CD4-positive, alpha-beta T cell treated with Interleukin-6 for 4 hours (primary cell): ENCODE results near the gene DCP1A.

Experiments used
- DNase-seq: peaks from one replicate; pipeline ENCODE4 v3.0.0-alpha.2; 2020; ENCODE audit warnings: mixed read lengths

DCP1A gene

DNA sequence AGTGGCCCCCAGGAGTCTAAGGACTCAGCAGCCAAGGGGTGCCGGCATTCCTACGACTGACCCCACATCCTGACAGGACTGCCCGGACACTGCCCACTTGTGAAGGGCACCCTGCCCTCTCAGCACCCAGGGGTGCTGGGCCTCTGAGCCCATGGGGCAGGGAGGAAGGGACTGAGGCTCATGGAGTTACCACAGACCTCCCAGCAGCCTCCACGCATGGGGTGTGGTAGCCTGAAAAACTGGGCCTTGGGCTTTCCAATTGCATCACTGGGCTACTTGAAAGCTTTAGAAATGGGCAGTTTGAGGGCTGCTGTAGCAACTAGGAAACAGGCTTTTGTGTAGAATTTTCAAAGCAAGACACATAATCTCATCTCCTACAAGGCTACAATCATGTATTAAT lies 104.7 kb downstream of the DCP1A start:
- no peak for DNase-seq

DNA sequence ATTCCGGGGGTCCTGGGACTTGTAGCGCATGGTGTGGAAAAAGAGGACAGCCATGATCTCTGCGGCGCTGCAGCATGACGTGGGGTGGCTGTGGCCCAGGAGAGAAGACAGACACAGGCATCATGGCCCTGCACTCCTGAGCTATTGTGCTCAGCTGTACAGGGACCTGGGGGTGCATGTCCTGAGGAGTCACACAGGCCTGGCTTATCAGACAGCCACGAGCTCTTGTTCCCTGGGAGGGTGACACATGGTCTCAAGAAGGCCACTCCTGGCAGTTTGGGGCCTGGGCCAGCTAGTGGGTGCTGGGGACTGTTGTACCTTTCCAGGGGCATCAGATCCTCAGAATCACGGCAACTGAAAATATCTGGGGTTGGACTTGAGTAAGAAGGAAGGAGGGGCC lies 105.2 kb downstream of the DCP1A start:
- no peak for DNase-seq

DNA sequence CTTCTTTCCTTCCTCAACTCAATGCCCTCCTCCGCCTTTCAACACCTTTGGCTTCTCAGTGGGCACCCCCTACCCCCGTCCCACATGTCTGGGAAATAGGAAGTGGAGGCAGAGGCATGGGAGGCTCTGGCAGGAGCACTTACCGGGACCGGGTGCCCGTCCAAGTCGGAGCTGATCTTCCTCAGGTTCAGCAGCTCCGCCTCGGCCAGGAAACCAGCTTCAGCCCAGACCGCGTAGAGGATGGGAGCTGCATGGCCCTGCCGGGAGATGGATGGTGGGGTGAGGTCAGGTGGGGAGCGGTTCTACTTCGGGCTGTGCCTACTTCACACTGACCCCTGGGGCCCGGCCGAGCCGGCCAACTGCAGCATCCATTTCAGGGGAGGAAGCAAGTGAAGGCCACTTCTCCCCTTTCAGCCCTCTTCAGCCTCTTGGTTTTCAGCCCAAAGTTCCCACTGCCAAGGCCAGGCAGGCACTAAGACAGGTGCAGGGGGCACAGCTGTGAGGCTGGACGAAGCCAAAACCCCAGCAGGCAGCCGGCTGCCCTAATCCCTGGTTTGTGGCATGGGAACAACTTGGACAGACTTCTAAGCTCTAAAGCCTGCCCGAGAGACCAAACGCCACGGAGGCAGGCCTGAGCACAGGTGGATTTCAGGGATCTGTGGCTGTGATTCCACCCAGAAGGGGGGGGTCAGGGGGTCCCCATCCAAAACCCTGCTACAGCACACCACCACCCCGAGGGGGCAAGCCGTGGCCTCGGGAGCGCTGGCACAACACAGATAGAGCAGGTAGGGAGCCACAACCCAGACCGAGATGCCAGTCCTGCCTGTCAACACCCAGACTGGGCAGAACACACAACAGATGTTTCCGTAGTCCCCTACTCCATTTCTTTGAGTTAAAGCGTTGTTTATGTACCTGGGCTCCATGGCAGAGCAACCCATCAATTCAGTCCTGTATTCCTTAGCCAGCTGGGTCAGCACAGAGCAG lies 106.1 kb downstream of the DCP1A start:
- DNase-seq, result no peak

DNA sequence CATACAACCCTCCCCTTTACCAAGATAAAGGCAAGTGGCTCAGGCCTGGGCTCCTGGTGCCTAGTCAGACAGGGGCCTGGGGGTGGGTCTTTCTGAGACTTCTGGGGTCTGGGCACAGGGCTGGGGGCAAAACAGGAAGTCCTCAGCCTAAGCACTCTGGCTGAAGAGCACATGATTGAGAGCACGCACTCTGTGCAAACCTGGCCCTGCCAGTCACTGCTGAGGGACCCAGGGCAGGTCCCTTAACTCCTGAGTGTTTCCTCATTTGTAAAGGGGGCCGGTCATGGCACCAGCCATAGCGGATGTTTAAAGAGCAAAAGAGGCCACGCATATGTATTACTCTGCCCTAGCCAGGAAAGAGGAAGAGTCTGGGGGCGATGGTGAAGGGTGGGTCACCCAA lies 107.5 kb downstream of the DCP1A start:
- DNase-seq, result no peak

DNA sequence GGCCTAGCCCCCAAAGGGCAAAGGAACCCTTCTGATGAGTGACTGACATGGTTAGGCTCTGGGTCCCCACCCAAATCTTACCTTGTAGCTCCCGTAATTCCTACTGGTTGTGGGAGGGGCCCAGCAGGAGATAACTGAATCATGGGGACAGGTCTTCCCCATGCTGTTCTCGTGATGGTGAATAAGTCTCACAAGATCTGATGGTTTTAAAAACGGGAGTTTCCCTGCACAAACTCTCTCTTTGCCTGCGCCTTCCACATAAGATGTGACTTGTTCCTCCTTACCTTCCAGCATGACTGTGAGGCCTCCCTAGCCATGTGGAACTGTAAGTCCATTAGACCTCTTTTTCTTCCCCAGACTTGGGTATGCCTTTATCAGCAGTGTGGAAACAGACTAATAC lies 108.5 kb downstream of the DCP1A start:
- no peak for DNase-seq

DNA sequence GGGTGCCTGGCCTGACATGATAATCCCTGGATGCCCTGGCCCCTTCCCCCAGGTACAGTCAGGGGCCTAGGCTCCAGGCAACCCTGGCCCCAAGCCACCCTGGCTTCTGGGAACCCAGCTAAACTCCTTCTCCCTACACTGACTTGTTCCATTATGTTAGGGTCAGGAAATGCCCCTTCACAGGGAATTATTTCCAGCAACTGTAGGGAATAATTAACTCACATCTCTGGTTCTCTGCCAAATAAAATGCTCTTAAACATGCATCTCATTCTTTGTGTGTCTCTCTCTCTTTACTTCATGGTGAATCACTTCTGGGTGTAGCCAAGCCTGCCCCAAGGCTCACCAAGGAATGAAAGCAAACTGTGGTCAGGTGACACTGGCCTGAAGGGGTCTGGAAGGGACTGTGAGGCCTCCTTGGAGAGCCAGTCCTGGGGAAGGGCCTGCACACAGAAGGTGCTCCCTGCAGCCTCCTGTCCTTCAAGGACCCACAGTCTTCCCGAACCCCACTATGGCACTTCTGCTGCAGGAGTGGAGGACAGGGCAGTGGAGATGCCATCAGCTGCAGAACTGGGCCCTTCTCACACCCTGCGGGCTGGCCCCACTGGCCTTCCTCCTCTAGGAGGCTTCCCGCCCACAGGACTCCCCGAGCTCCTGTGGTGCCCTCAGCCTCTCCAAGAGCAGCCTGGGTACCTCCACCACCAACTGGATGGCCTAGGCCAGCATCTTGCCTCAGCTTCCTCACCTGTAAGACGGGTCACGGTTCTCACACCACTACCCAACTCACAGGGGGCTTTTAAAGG lies 109.1 kb downstream of the DCP1A start:
- DNase-seq, result no peak

DNA sequence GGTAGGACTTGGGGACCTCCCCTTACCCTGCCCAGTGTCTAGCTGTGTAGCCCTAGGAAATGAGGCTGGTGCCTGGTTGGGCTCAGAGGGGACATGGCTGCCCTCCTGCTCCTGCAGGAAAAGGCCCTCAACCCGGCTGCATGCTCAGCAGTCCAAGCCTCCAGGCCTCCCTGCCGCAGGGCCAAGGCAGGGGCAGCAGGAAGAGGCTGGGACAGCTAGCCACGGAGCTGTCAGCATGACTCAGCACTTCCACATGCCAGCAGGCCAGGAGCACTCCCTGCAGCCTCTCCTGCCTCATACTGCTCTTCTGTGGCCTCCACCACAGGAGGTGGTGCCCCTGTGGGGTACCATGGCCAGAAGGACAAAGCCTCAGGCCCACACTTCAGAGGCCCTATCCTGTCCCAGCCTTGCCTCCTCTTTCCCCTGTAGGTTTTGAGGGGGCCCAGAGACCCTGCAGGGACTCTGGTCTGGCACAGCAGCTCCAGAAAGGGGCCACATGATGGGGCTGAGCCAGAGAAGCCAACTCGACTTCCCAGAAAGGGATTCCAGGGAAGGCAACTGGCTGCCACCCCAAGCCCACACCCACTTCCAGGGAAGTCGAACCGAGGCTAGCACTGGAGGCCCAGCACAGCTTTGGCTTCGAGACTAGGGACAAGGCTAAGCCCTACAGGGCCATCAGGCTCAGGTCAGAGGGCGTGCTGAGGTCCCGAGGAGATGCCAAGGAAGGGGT lies 111.1 kb downstream of the DCP1A start:
- DNase-seq, result no peak

DNA sequence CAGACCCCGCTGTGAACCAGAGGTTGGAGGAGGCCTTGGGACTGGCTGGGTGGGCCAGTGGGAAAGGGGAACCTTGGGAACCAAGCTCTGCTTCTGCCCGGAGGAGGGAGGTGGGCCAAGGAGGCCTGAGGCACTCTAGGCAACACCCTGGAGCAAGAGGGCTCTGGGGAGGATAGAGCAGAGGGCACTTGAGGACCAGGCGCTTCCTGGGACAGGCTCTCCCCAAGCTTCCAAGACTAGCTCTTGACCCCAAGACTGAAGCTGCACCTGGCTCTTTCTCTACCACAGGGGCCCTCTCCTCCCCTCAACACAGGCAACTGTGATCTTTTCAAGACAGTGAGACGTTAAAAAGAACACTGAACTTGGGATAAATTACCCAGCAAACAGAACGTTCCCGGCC lies 111.8 kb downstream of the DCP1A start:
- DNase-seq, result no peak

DNA sequence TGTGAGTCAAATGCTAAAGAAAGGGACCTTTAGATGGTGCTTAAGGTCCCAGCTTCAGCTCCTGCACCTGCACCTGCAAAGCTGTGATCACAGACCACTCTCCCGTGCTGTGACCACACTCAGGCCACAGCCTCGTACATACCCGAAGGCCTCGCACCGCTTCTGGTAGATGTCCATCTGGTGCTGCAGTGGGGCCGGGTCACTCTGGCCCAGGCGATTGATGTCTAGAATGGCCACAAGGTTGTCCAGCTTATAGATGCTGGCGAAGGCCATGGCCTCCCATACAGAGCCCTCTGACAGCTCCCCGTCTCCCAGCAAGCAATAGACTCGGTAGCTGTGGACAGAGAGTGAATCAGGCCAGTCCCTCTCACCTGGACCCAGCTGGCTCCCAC lies 112.5 kb downstream of the DCP1A start:
- DNase-seq, result no peak

DNA sequence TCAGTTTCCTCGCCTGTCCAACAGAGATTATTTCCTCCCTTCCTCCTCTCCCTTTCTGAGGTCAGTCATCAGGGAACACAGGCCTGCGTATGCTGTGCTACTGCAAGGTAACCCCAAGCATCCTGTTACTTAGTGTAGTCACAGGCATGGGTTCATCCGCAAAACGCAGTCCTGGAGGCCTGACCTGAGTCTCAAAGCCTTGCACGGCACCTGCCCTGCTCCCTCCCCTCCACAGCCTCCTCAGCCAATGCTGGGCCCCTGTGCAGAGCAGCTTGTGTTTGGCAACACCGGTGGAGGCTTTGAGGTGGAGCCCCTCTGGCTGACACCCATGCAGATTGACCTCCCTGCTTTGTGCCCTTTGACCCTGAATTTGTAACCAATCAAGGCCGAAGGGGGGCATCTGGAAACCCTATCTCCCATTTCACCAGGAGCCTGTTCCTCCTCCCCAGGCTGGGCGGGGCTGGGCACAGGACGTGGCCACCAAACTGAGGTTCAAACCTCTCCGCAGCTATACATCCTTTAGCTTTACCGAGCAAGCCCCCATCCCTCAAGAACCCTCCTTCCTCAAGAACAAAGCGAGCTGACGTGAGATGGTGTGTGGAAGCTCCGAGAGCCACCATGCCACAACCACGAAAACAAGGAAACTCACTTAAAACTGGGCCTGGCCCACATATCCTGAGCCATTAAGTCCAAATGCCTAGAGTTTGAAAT lies 113.1 kb downstream of the DCP1A start:
- DNase-seq, result no peak
